ENCODE results near the gene IGSF23.

GRCh38 chr19:44681992-44682790 is 68.8 kb downstream of the IGSF23 start:
- no peak for TF ChIP-seq CTCF (IDR thresholded peaks at IDR 0.05)
- no peak for TF ChIP-seq POLR2A (IDR thresholded peaks at IDR 0.05)
- TF ChIP-seq EP300 (IDR thresholded peaks at IDR 0.05) = no peak

All from upper lobe of left lung (tissue), 4 donors.